Glomerular endothelial cell (primary cell): ENCODE results near the gene TNP2. TPM values are rescaled to one million over a fixed set of nuclear protein-coding genes. Genes with fewer than 3 reads are reported as not detected.
"Not testable (repeated sequence)": the region's sequence is repeated elsewhere in the genome, so short reads cannot be mapped to it uniquely, and the experiment has no call there.

Experiments used
- DNase-seq: peaks from one replicate; pipeline ENCODE4 v3.0.0-alpha.2; 2011; ENCODE audit warnings: low read depth, low spot score; ENCODE audit errors: extremely low read depth
- total RNA-seq: library from RNA; depleted of rRNA; stranded (reverse); fragments of >200 nt; gene quantifications from 2 replicates; pipeline ENCODE4 v1.2.3, GENCODE V29; 2015

TNP2 gene
- total RNA-seq, 1 donor from 2014 or later: not detected

- DNase-seq: no peak
Observed at GRCh38 chr16:11301645-11302501, 32.7 kb upstream of the TNP2 start.

GRCh38 chr16:11300560-11300892 lies 31.4 kb upstream of the TNP2 start:
- no peak for DNase-seq

DNA sequence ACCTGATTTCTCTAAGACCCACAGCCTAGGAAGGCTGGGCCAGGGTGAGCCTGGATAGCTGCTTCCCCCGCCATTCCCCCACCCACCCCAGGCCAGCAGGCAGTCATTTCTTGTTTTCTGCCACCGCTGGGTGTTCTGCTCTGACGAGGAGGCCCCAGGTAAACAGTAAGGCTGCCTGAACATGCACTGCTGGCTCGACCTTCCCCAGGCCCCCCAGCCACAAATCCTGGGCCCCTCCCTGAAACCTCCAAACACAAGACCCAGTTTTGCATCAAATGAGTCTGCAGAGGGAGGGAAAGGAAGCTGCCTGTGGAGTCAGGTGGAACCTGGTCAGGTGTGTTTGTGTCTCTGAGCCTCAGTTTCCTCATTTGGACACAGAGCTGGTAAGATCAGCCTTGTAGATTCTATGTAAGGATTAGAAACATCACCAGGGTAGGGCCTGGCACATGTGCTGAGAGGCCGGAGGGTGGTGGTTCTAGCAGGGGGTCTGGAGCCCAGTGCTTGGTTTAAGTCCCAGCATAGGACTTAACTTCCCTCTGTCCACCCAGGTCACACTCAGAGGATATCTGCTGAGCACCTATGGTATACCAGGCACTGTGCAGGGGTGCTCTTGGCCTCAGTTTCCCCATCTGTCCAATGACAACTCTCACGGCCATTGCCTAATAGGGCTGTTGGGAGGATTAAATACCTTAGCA lies 30.9 kb upstream of the TNP2 start:
- DNase-seq: no peak

- not testable (repeated sequence) for DNase-seq
Observed at GRCh38 chr16:11298950-11299547, 29.9 kb upstream of the TNP2 start.

- no peak for DNase-seq
Observed at GRCh38 chr16:11298143-11298900, 29.2 kb upstream of the TNP2 start.

GRCh38 chr16:11297492-11298142 lies 28.5 kb upstream of the TNP2 start:
- no peak for DNase-seq

- DNase-seq: no peak
Observed at GRCh38 chr16:11296706-11297491, 27.8 kb upstream of the TNP2 start.

DNA sequence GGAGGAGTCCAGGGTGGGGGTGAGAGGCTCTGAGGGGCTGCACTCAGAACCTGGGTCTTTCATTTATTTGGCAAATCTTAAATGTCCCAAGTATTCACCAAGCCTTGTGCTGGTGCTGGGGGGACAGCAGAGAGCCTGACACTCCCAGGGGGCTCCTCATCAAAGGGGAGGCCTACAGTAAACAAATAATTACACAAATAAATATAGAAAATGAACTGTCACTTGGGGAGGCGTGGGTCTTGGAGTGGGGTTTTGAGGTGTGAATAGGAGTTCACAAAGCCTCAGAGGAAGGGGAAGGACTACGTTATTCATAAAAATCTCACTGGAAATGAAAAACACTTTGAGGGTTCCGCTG lies 27.2 kb upstream of the TNP2 start:
- no peak for DNase-seq

GRCh38 chr16:11295672-11296071 lies 26.5 kb upstream of the TNP2 start:
- no peak for DNase-seq

DNA sequence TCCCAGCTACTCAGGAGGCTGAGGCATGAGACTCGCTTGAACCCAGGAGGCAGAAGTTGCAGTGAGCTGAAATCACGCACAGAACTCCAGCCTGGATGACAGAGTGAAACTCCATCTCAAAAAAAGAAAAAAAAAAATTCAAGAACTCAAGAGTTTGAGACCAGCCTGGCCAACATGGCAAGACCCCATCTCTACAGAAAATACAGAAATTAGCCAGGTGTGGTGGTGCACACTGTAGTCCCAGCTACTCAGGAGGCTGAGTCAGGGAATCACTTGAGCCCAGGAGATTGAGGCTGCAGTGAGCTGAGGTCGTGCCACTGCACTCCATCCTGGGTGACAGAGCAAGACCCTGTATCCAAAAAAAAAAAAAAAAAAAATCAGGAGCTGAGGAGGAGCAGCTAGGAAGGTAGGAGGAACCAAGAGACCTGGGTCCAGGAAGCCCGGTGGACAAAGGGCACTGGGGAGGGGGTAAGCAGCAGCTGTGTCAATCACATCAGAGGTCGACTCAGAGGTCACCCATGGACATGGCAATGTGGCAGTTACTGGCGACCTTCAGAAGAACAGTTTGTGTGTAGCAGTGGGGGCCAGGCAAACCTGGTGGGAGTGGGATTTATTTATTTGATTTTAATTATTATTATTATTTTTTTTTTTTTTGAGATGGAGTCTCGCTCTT lies 23.1 kb upstream of the TNP2 start:
- no peak for DNase-seq

DNA sequence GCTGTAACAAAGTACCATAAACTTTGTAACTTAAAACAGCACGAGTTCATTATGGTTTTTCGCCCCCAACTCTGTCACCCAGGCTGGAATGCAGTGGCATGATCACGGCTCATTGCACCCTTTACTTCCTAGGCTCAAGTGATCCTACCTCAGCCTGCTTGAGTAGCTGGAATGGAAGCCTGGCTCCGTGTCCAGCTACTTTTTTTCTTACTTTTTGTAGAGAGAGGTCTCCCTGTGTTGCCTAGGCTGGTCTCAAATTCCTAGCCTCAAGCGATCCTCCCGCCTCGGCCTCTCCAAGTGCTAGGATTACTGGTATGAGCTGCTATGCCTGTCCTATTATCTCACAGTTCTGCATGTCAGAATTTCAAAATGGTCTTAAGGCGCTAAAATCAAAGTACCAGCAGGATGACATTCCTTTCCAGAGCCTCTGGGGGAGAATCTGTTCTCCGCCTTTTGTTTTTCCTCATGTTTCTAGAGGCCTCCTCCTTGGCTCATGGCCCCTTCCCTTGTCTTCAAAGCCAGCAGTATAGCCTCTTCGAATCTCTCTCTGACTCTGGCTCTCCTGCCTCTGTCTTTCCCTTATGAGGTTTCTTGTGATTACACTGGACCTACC lies 22.1 kb upstream of the TNP2 start:
- no peak for DNase-seq

DNA sequence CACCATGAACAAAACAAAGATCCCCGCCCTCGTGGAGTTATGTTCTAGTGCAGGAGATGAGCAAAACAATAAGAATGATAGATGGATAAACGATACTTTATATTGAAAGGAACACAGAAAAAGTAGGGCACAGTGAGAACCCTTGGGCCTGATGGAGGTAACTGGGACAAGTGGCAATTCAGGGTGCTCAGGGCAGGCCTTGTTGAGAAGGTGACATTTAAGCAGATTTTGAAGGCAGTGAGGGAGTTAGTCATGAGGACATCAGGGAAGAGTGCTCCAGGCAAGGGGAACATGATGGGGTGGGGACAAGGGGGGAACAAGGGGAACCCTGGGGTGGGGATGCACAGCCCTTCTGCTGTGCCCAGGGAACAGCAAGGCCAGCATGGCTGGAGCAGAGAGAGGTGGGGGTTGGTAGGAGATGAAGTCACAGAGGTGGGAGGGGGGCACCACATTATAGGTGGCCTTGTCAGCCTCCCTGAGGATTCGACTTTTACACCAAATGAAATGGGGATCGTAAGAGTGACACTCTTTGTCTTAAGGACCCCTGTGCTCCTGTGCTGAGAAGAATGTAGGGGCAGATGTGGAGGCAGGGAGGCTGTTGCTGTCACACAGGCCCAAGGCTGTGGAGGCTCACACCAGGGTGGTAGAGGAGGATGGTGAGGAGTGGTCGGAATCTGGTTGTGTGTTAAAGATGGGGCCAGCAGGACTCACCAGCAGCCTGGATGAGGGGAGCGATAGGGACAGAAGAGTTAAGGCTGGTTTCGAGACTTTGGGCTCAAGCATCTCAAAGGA lies 21.2 kb upstream of the TNP2 start:
- DNase-seq: no peak

DNA sequence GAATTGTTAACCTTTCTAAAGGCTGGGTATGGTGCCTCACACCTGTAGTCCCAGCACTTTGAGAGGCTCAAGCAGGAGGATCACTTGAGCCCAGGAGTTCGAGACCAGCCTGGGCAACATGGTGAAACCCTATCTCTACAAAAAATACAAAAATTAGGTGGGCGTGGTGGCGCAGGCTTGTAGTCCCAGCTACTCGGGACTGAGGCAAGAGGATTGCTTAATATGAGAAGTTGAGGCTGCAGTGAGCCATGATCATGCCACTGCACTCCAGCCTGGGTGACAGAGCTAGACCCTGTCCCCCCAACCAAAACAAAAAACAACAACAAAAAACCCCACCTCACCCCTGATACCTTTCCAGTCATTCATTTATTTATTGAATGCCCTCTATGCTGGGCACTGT lies 20.6 kb upstream of the TNP2 start:
- not testable (repeated sequence) for DNase-seq

DNA sequence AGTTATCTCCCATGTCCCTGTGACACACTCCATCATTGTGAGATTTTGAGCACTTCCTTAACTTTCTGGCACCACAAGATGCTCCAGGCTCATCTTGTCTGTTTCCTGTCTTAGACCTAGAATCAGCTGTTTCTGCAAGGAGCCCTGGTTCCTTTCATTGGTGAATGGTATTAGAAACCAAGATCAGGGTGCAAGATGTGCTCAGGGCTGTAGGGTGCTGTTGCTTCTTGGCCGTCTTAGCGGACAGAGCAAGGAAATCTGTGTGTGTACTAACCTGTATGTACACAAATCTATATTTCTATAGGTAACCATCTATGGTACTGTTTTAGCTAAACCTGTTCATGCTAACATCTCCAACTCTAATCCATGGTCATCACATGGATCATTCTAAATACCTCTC lies 20.1 kb upstream of the TNP2 start:
- DNase-seq: no peak

DNA sequence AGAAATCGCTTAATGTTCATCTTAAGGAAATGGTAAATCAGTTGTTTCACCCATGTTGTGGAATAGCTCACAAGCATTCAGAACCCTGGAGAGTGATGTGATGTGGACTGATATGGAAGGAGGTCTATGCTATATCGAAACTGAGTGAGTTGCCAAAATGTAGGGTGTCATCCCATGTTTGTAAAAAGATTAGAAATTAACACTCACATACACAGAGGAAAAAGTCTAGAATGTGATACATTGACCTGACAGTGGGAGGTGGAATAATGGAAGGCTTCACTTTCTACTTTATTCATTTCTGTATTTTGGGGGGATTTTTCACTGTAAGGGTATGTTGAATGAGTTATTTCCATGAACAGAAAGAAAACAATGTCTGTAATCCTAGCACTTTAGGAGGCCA lies 16.7 kb upstream of the TNP2 start:
- no peak for DNase-seq

- DNase-seq: no peak
Observed at GRCh38 chr16:11283820-11284248, 14.7 kb upstream of the TNP2 start.

DNA sequence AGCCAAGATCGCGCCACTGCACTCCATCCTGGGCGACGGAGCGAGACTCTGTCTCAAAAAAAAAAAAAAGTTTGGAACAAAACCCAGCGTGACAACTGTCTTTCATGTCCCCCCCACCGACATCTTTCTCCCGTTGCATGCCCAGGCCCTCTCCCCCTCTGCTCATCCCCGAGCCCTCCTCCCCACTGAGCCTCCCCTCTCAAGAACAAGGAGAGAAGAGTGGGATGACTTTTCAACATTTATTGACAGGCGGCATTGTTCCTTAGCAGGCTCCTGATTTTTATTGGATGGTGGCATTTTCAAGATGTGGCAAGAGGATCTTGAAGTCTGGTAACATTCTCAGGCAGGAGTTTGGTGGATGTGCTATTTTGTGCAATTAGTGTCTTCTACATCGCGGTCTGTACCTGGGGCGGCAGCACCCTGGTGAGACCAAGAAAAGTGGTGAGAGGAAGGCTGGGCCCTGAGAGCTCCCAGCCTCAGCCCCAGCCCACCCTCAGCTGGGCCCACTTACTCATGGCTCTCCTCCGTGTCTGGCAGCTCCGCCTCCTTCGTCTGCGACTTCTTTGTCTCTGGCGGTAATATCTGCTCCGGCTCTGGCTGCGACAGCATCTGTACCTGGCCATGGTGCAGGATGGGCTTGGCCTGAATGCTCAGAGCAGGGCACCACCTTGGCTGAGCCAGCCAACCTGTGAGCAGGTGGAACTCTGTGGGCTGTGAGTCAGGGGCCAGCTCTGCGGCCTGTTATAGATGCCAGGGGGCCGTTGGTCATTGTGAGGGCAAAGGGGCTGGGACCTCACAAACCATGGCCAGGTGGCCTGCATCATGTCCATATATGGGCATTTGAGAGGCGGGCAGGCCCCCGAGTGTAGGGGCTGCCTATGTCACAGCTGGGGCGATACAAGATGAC lies 11.7 kb upstream of the TNP2 start, which contains the start of gene PRM1:
PRM1 (minus strand) TSS at position 715 of the 907 bp plus-strand sequence; CDS start at position 623, 92 bp downstream.
- no peak for DNase-seq
